IMR-90 (cell line): ENCODE results near the gene KDM6A. TPM values are rescaled to one million over a fixed set of nuclear protein-coding genes. Genes with fewer than 3 reads are reported as not detected.

Experiments used
- ATAC-seq: fragments of 200-7000 bp; cut with Tn5 transposase; 2 replicates; pipeline ENCODE4 v1.9.1; 2020; ENCODE audit warnings: low read depth, mild to moderate bottlenecking, moderate library complexity
- BruUV-seq: library from RNA; stranded (reverse); fragments of 400-500 nt; replicated peaks from 2 replicates; lab custom pipeline; 2021; lab: Mats Ljungman, UMichigan
- CTCF ChIA-PET: fragments of 300-600 bp; formaldehyde crosslinking; extraction: SDS; loops from one replicate; lab custom pipeline; 2021; ENCODE audit warnings: antibody characterized with exemption; lab: Yijun Ruan, JAX
- POLR2A ChIA-PET: fragments of 300-600 bp; sonication (Branson Sonifier 250); formaldehyde crosslinking; loops from one replicate; lab custom pipeline; 2022; ENCODE audit warnings: antibody characterized with exemption; ENCODE audit not compliant: unreplicated experiment; lab: Charles Lee
- DNase-seq: peaks from one replicate; pipeline ENCODE4 v3.0.0; 2013
- H2AFZ ChIP-seq: replicated peaks from 2 replicates; pipeline ENCODE3; 2013; ENCODE audit warnings: low read length, mild to moderate bottlenecking; ENCODE audit not compliant: poor library complexity
- H2AK5ac ChIP-seq: 2 replicates; pipeline ENCODE4 v1.6.1; 2013; ENCODE audit warnings: low read depth, low read length, inconsistent platforms
- H2AK9ac ChIP-seq: replicated peaks from 2 replicates; pipeline ENCODE3; 2013; ENCODE audit warnings: mild to moderate bottlenecking, low read depth, low read length, moderate library complexity; ENCODE audit not compliant: poor library complexity
- H2BK120ac ChIP-seq: 2 replicates; pipeline ENCODE4 v1.6.1; 2013; ENCODE audit warnings: low read depth, low read length, inconsistent platforms
- H2BK15ac ChIP-seq: 3 replicates; pipeline ENCODE4 v1.6.1; 2013; ENCODE audit warnings: low read depth, low read length, inconsistent platforms
- H2BK20ac ChIP-seq: 2 replicates; pipeline ENCODE4 v1.6.1; 2013; ENCODE audit warnings: low read depth, mild to moderate bottlenecking, inconsistent platforms, low read length, moderate library complexity
- H2BK5ac ChIP-seq: 2 replicates; pipeline ENCODE4 v1.6.1; 2013; ENCODE audit warnings: mild to moderate bottlenecking, low read depth, low read length, inconsistent platforms; ENCODE audit not compliant: poor library complexity, severe bottlenecking
- H3K14ac ChIP-seq: replicated peaks from 2 replicates; pipeline ENCODE4 v1.6.1; 2013; ENCODE audit warnings: low read depth, low read length, inconsistent platforms
- H3K18ac ChIP-seq: 2 replicates; pipeline ENCODE4 v1.6.1; 2013; ENCODE audit warnings: low read depth, low read length, control low read depth
- H3K23ac ChIP-seq: 2 replicates; pipeline ENCODE4 v1.6.1; 2013; ENCODE audit warnings: low read depth, low read length, inconsistent platforms
- H3K27ac ChIP-seq: 2 replicates; pipeline ENCODE4 v1.5.1; 2013; ENCODE audit warnings: mild to moderate bottlenecking, control low read depth, low read length; ENCODE audit not compliant: insufficient read depth
- H3K27me3 ChIP-seq: 2 replicates; pipeline ENCODE4 v1.6.1; 2013; ENCODE audit warnings: low read length; ENCODE audit not compliant: control insufficient read depth, insufficient read depth
- H3K36me3 ChIP-seq: 2 replicates; pipeline ENCODE4 v1.6.1; 2013; ENCODE audit warnings: low read length, mixed read lengths; ENCODE audit not compliant: control insufficient read depth, insufficient read depth
- H3K4ac ChIP-seq: 2 replicates; pipeline ENCODE4 v1.6.1; 2013; ENCODE audit warnings: low read depth, low read length, inconsistent platforms
- H3K4me1 ChIP-seq: 2 replicates; pipeline ENCODE4 v1.6.1; 2013; ENCODE audit warnings: low read length, mixed read lengths; ENCODE audit not compliant: control insufficient read depth, insufficient read depth
- H3K4me2 ChIP-seq: 2 replicates; pipeline ENCODE4 v1.6.1; 2013; ENCODE audit warnings: low read depth, mild to moderate bottlenecking, control low read depth, low read length, moderate library complexity
- H3K4me3 ChIP-seq: 2 replicates; pipeline ENCODE4 v1.5.1; 2013; ENCODE audit warnings: low read depth, mild to moderate bottlenecking, control low read depth, low read length, moderate library complexity; ENCODE audit not compliant: insufficient read depth
- H3K56ac ChIP-seq: 2 replicates; pipeline ENCODE4 v1.6.1; 2013; ENCODE audit warnings: low read length, inconsistent platforms; ENCODE audit not compliant: insufficient read depth; ENCODE audit errors: extremely low read depth
- H3K79me1 ChIP-seq, 2 experiments: 2 replicates each; pipeline ENCODE4 v1.6.1; 2013; ENCODE audit warnings: low read length in 2 of 2, inconsistent platforms in 1 of 2, low read depth in 1 of 2
- H3K9ac ChIP-seq: 2 replicates; pipeline ENCODE4 v1.6.1; 2013; ENCODE audit warnings: low read depth, low read length, control low read depth
- H3K9me1 ChIP-seq: 2 replicates; pipeline ENCODE4 v1.6.1; 2013; ENCODE audit warnings: low read length, inconsistent platforms; ENCODE audit not compliant: insufficient read depth
- H3K9me3 ChIP-seq: 2 replicates; pipeline ENCODE4 v1.6.1; 2013; ENCODE audit warnings: low read length; ENCODE audit not compliant: control insufficient read depth, insufficient read depth
- H4K20me1 ChIP-seq: 2 replicates; pipeline ENCODE4 v1.6.1; 2013; ENCODE audit warnings: low read length, inconsistent platforms; ENCODE audit not compliant: insufficient read depth
- H4K5ac ChIP-seq: 2 replicates; pipeline ENCODE4 v1.6.1; 2013; ENCODE audit warnings: mild to moderate bottlenecking, low read depth, low read length, control low read depth
- H4K8ac ChIP-seq, 2 experiments: 2 replicates each; pipeline ENCODE4 v1.6.1; 2013; ENCODE audit warnings: low read depth in 2 of 2, low read length in 2 of 2, control low read depth in 1 of 2, inconsistent platforms in 1 of 2
- H4K91ac ChIP-seq: 2 replicates; pipeline ENCODE4 v1.6.1; 2013; ENCODE audit warnings: low read depth, low read length, inconsistent platforms; ENCODE audit not compliant: insufficient read depth
- BHLHE40 ChIP-seq: fragments of 150-350 bp; IDR thresholded peaks from 2 replicates; pipeline ENCODE4 v1.6.1; 2016; ENCODE audit warnings: mild to moderate bottlenecking, low read depth, low read length
- CEBPB ChIP-seq: IDR thresholded peaks from 2 replicates; pipeline ENCODE4 v1.6.1; 2012; ENCODE audit warnings: low read depth, low read length, improper control_type of control experiment
- CHD1 ChIP-seq: IDR thresholded peaks from 2 replicates; pipeline ENCODE4 v1.6.1; 2012; ENCODE audit warnings: low read depth, low read length, improper control_type of control experiment
- CTCF ChIP-seq: conservative IDR thresholded peaks from 2 replicates; pipeline ENCODE4 v1.5.1; 2012; ENCODE audit warnings: mild to moderate bottlenecking, low read depth, low read length, improper control_type of control experiment
- ELK1 ChIP-seq: fragments of 150-350 bp; IDR thresholded peaks from 2 replicates; pipeline ENCODE4 v1.6.1; 2016; ENCODE audit warnings: low read depth, mild to moderate bottlenecking, low read length, moderate library complexity, borderline replicate concordance
- FOS ChIP-seq: fragments of 150-350 bp; IDR thresholded peaks from 2 replicates; pipeline ENCODE4 v1.6.1; 2016; ENCODE audit warnings: low read depth, low read length
- MAFK ChIP-seq: IDR thresholded peaks from 2 replicates; pipeline ENCODE4 v1.6.1; 2012; ENCODE audit warnings: low read depth, low read length, improper control_type of control experiment
- MAZ ChIP-seq: IDR thresholded peaks from 2 replicates; pipeline ENCODE4 v1.6.1; 2012; ENCODE audit warnings: low read depth, mild to moderate bottlenecking, low read length, improper control_type of control experiment, moderate library complexity, borderline replicate concordance
- MXI1 ChIP-seq: IDR thresholded peaks from 2 replicates; pipeline ENCODE4 v1.6.1; 2012; ENCODE audit warnings: low read depth, mild to moderate bottlenecking, low read length, moderate library complexity, borderline replicate concordance
- NFE2L2 ChIP-seq: fragments of 150-350 bp; IDR thresholded peaks from 2 replicates; pipeline ENCODE4 v1.6.1; 2016; ENCODE audit warnings: low read depth, mild to moderate bottlenecking, low read length
- POLR2A ChIP-seq: IDR thresholded peaks from 2 replicates; pipeline ENCODE4 v1.6.1; 2012; ENCODE audit warnings: mild to moderate bottlenecking, low read depth, low read length
- RAD21 ChIP-seq: IDR thresholded peaks from 2 replicates; pipeline ENCODE4 v1.6.1; 2012; ENCODE audit warnings: low read length, improper control_type of control experiment
- RCOR1 ChIP-seq: IDR thresholded peaks from 2 replicates; pipeline ENCODE4 v1.6.1; 2012; ENCODE audit warnings: mild to moderate bottlenecking, low read length, improper control_type of control experiment; ENCODE audit not compliant: insufficient replicate concordance
- RFX5 ChIP-seq: IDR thresholded peaks from 2 replicates; pipeline ENCODE4 v1.8.0; 2012; ENCODE audit warnings: low read depth, mild to moderate bottlenecking, low read length, moderate library complexity
- SMC3 ChIP-seq: fragments of 150-350 bp; IDR thresholded peaks from 2 replicates; pipeline ENCODE4 v1.6.1; 2016; ENCODE audit warnings: low read depth, mild to moderate bottlenecking, antibody characterized with exemption, low read length, moderate library complexity
- USF2 ChIP-seq: fragments of 150-350 bp; IDR thresholded peaks from 2 replicates; pipeline ENCODE4 v1.6.1; 2017; ENCODE audit warnings: mild to moderate bottlenecking, antibody characterized with exemption, low read length, low read depth
- WGBS, 2 experiments: methylation state at CpG; one replicate each; pipeline versions ENCODE4 v1.1.5 to v1.1.7; 2013; ENCODE audit warnings: missing lambda C conversion rate in 2 of 2; ENCODE audit not compliant: insufficient read length in 1 of 2; ENCODE audit errors: extremely low coverage in 2 of 2; 5-methylcytosine and 5-hydroxymethylcytosine counted together
- dilution Hi-C: fragments of 300-500 bp; cut with HindIII; formaldehyde crosslinking; loops from one replicate; pipeline ENCODE4 v1.14.3; 2018; ENCODE audit warnings: low sequenced_read_pairs; ENCODE audit not compliant: unreplicated experiment
- in situ Hi-C: fragments of 300-500 bp; cut with MboI; formaldehyde crosslinking; loops from 3 replicates; pipeline ENCODE4 v1.14.3; 2019; ENCODE audit warnings: low sequenced_read_pairs, inconsistent platforms, mixed read lengths
- intact Hi-C: fragments of 100-400 bp; cut with micrococcal nuclease; formaldehyde crosslinking; loops from 2 replicates; pipeline ENCODE4 v1.10.0; 2022
- polyA plus RNA-seq, 3 experiments: library from polyadenylated mRNA; depleted of rRNA; stranded (reverse); fragments of >200 nt; gene quantifications; 2 replicates each; pipeline ENCODE4 v1.2.3, GENCODE V29; 2012; ENCODE audit warnings: low replicate concordance in 1 of 3
- total RNA-seq: library from RNA; depleted of rRNA; stranded (reverse); fragments of >200 nt; gene quantifications from 2 replicates; pipeline ENCODE4 v1.2.3, GENCODE V29; 2012

Gene KDM6A
- total and polyA plus RNA-seq, 2 of the 4 experiments (the other 2 are of a cell fraction) = 11.7 to 24.9 TPM

GRCh38 chrX:44935172-44935571 is 62.2 kb downstream of the KDM6A start:
- no peak overlapping the region for H3K56ac ChIP-seq
- no peak overlapping the region for H4K91ac ChIP-seq
- CTCF ChIA-PET = no interaction called here
- H3K9me1 ChIP-seq = peaks cover 2% of the 10 kb centered on the region; the same call in 1 of the 2 replicates
- no peak overlapping the region for H2AK5ac ChIP-seq
- no TSS peak for BruUV-seq
- intact Hi-C loops = loop anchor here (5.0 kb wide), 1 partner anchor 978 kb away; no protein-coding TSS in a partner anchor
- H3K23ac ChIP-seq = no peak overlapping the region
- no peak overlapping the region for H4K5ac ChIP-seq
- H3K36me3 ChIP-seq = no peaks in the 10 kb centered on the region
- WGBS, 2 experiments = no CpG with 5 or more reads among the region's 4 CpGs
- no peak for TF ChIP-seq CHD1
- TF ChIP-seq MAFK = no peak
- no peak for TF ChIP-seq RFX5
- no peak for TF ChIP-seq CTCF
- no peak for TF ChIP-seq MXI1
- TF ChIP-seq BHLHE40 = no peak
- no peak for TF ChIP-seq RAD21
- TF ChIP-seq USF2 = no peak
- no peak for TF ChIP-seq POLR2A
- no peak for TF ChIP-seq MAZ
- no peak for TF ChIP-seq ELK1
- TF ChIP-seq NFE2L2 = no peak
- TF ChIP-seq FOS = no peak
- no peak for TF ChIP-seq RCOR1
- TF ChIP-seq CEBPB = no peak
- no peak for TF ChIP-seq SMC3
- no peak overlapping the region for H2AFZ ChIP-seq
- H3K27me3 ChIP-seq = no peaks in the 10 kb centered on the region
- no peak overlapping the region for H2BK5ac ChIP-seq
- DNase-seq (no peak), ATAC-seq (no peak)
- peaks cover 13 to 48% of the 10 kb centered on the region in 2 experiments; a peak in 3 of 4 replicates for H3K79me1 ChIP-seq
- no peak overlapping the region for H3K4ac ChIP-seq
- no peak overlapping the region for H2BK20ac ChIP-seq
- in situ Hi-C loops = no loop called here
- H4K20me1 ChIP-seq = peaks cover 34% of the 10 kb centered on the region; the same call in 1 of the 2 replicates
- no peaks in the 10 kb centered on the region for H3K9me3 ChIP-seq
- H3K4me3 ChIP-seq = no peak overlapping the region
- H4K8ac ChIP-seq = no peak overlapping the region
- H3K18ac ChIP-seq = no peak overlapping the region
- no peak overlapping the region for H2BK15ac ChIP-seq
- no peak overlapping the region for H3K14ac ChIP-seq
- dilution Hi-C loops = no loop called here
- H2AK9ac ChIP-seq = no peak overlapping the region
- H3K4me2 ChIP-seq = no peak overlapping the region
- POLR2A ChIA-PET = no interaction called here
- H3K27ac ChIP-seq = no peak overlapping the region
- H3K9ac ChIP-seq = no peak overlapping the region
- H3K4me1 ChIP-seq = no peaks in the 10 kb centered on the region
- no peak overlapping the region for H2BK120ac ChIP-seq
